Right lobe of liver (tissue), 6 donors: ENCODE measurements around the gene MCC. TPM values are rescaled to one million over a fixed set of nuclear protein-coding genes. Genes with fewer than 3 reads are reported as not detected.

Source experiments
- ATAC-seq, 4 donors: fragments of 200-7000 bp; cut with Tn5 transposase; one replicate each; pipeline ENCODE4 v1.9.1; 2020; ENCODE audit warnings: mild to moderate bottlenecking in 4 of 4, moderate library complexity in 4 of 4
- DNase-seq, 3 donors: peaks; one replicate each; pipeline ENCODE4 v3.0.0-alpha.2; 2020
- H3K27ac ChIP-seq, 3 donors: fragments of 200-600 bp; one replicate each; pipeline ENCODE4 v1.8.0; 2022
- H3K27me3 ChIP-seq, 2 donors: fragments of 200-600 bp; one replicate each; pipeline ENCODE4 v1.8.0; 2022
- H3K36me3 ChIP-seq, 4 donors: fragments of 200-600 bp; sonication (generic) in 1 of 4; one replicate each; pipeline versions ENCODE4 v1.5.1 to v1.8.0; 2017 to 2022; ENCODE audit warnings: control low read depth in 1 of 4
- H3K4me1 ChIP-seq, 4 donors: fragments of 200-600 bp; sonication (generic) in 1 of 4; one replicate each; pipeline versions ENCODE4 v1.5.1 to v1.8.0; 2017 to 2022; ENCODE audit warnings: control low read depth in 1 of 4
- H3K4me3 ChIP-seq, 3 donors: fragments of 200-600 bp; one replicate each; pipeline ENCODE4 v1.8.0; 2022
- H3K9me3 ChIP-seq, 4 donors: fragments of 200-600 bp; sonication (generic) in 1 of 4; one replicate each; pipeline versions ENCODE4 v1.5.1 to v1.8.0; 2017 to 2022; ENCODE audit warnings: control low read depth in 1 of 4
- CTCF ChIP-seq, 4 donors: fragments of 200-600 bp in 3 of 4; fragments of 450-650 bp in 1 of 4; IDR thresholded peaks; one replicate each; pipeline versions ENCODE4 v1.5.1 to v1.8.0; 2016 to 2022; ENCODE audit warnings: antibody characterized with exemption in 4 of 4, mild to moderate bottlenecking in 2 of 4
- POLR2A ChIP-seq: fragments of 450-650 bp; IDR thresholded peaks from one replicate; pipeline ENCODE4 v1.6.1; 2017; ENCODE audit warnings: antibody characterized with exemption, mild to moderate bottlenecking
- whole genome bisulfite sequencing: methylation state at CpG from one replicate; pipeline ENCODE4 v1.1.6; 2018; ENCODE audit warnings: low coverage, low lambda C conversion rate; ENCODE audit not compliant: insufficient coverage; ENCODE audit errors: missing lambda C conversion rate; 5-methylcytosine and 5-hydroxymethylcytosine counted together
- intact Hi-C, 2 donors: fragments of 100-400 bp; cut with DNase I; formaldehyde crosslinking; loops; one replicate each; pipeline versions ENCODE4 v1.11.2 to v1.14.1; 2022
- total RNA-seq, 6 experiments: library from RNA; depleted of rRNA in 2 of 6; stranded (reverse); fragments of >200 nt in 2 of 6; fragmentation: NEBNext Ultra II Directional in 3 of 6; extraction: Animal tissue kit (Norgen Biotek cat#: 25700) in 3 of 6; gene quantifications; one replicate each; pipeline versions ENCODE4 v1.1.0 to v1.2.4, GENCODE V29; 2016 to 2023
- donor health status: DM: no; HTN: yes; CAD: no.
- donor health status: DM: no; HTN: no; CAD: no.
- donor health status: DM: no; HTN: no; CAD: no.
- donor health status: DM: no; HTN: yes; CAD: no.
- donor health status: DM: no; HTN: yes; CAD: no.

Gene MCC
- total RNA-seq, 6 experiments from 2014 or later: 23.1 to 35.2 (median 26.1) TPM

GRCh38 chr5:113150221-113150620, 338.0 kb downstream of the MCC start:
- Histone ChIP-seq H3K4me1 (no peaks in the 10 kb centered on the region), H3K27me3 (no peaks in the 10 kb centered on the region), H3K9me3 (no peaks in the 10 kb centered on the region), H3K36me3 (peaks cover 0 to 6% (median 0%) of the 10 kb centered on the region in 4 donors), H3K4me3 (no peak overlapping the region), H3K27ac (no peak overlapping the region)
- intact Hi-C loops: no loop called here
- DNase-seq: no peak
- no peak for TF ChIP-seq CTCF (IDR thresholded peaks at IDR 0.05)
- WGBS: 82% methylated on average over 2 of the region's 2 CpGs
- ATAC-seq: no peak

- DNase-seq: no peak
- no peaks in the 10 kb centered on the region for H3K9me3 ChIP-seq
- 83% methylated on average over 7 of the region's 7 CpGs for WGBS
- no peak overlapping the region for H3K27ac ChIP-seq
- ATAC-seq: no peak
- TF ChIP-seq POLR2A (no peak), CTCF (IDR thresholded peaks at IDR 0.05) (no peak)
- H3K4me1 ChIP-seq: no peaks in the 10 kb centered on the region
- no peaks in the 10 kb centered on the region for H3K27me3 ChIP-seq
- intact Hi-C loops: no loop called here
- peaks cover 0 to 6% (median 0%) of the 10 kb centered on the region in 4 donors for H3K36me3 ChIP-seq
- H3K4me3 ChIP-seq: no peak overlapping the region
Measured at GRCh38 chr5:113147537-113147936, 340.7 kb downstream of the MCC start.

- no peak for DNase-seq
- no peaks in the 10 kb centered on the region for H3K9me3 ChIP-seq
- no peak overlapping the region for H3K4me3 ChIP-seq
- H3K36me3 ChIP-seq: peaks cover 0 to 6% (median under 1%) of the 10 kb centered on the region in 4 donors
- no peak for ATAC-seq
- no peak for TF ChIP-seq CTCF (IDR thresholded peaks at IDR 0.05)
- no peak for TF ChIP-seq POLR2A
- H3K27me3 ChIP-seq: no peaks in the 10 kb centered on the region
- no peaks in the 10 kb centered on the region for H3K4me1 ChIP-seq
- no peak overlapping the region for H3K27ac ChIP-seq
- intact Hi-C loops: no loop called here
- 36% methylated on average over 4 of the region's 4 CpGs for WGBS
Measured at GRCh38 chr5:113147101-113147508, 341.1 kb downstream of the MCC start.

- no peaks in the 10 kb centered on the region for H3K9me3 ChIP-seq
- peaks cover 0 to 10% (median 4%) of the 10 kb centered on the region in 4 donors for H3K36me3 ChIP-seq
- DNase-seq (no peak), ATAC-seq (no peak)
- no peaks in the 10 kb centered on the region for H3K4me1 ChIP-seq
- no peak overlapping the region for H3K27ac ChIP-seq
- 0% methylated on average over 1 of the region's 1 CpG for WGBS
- no peak overlapping the region for H3K4me3 ChIP-seq
- TF ChIP-seq POLR2A: no peak
- TF ChIP-seq CTCF (IDR thresholded peaks at IDR 0.05): no peak
- no peaks in the 10 kb centered on the region for H3K27me3 ChIP-seq
- intact Hi-C loops: no loop called here
Measured at GRCh38 chr5:113145757-113146387, 342.4 kb downstream of the MCC start.
